AG08395 (cell line): Measurements from ENCODE around the gene CLSTN2.

Experiments
- DNase-seq: peaks from one replicate; pipeline ENCODE4 v3.0.0; 2012; ENCODE audit warnings: mixed read lengths, low spot score

The CLSTN2 gene

GRCh38 chr3:140292170-140292569 is 357.2 kb downstream of the CLSTN2 start:
- no peak for DNase-seq

- peak; percentile 9 for DNase-seq
These were observed 357.7 kb downstream of the CLSTN2 start for GRCh38 chr3:140292684-140293083.

- DNase-seq, result no peak
These were observed 359.1 kb downstream of the CLSTN2 start for GRCh38 chr3:140294058-140294457.

GRCh38 chr3:140296796-140297352 is 361.9 kb downstream of the CLSTN2 start:
- peak; percentile 19 for DNase-seq

GRCh38 chr3:140298043-140298442 is 363.1 kb downstream of the CLSTN2 start:
- DNase-seq, result no peak

- no peak for DNase-seq
These were observed 363.6 kb downstream of the CLSTN2 start for GRCh38 chr3:140298569-140299070.

GRCh38 chr3:140303875-140304274 is 368.9 kb downstream of the CLSTN2 start:
- DNase-seq, result no peak

- DNase-seq, result no peak
These were observed 373.6 kb downstream of the CLSTN2 start for GRCh38 chr3:140308535-140308934.

GRCh38 chr3:140311428-140311827 is 376.4 kb downstream of the CLSTN2 start:
- no peak for DNase-seq

GRCh38 chr3:140315955-140316354 is 381.0 kb downstream of the CLSTN2 start:
- no peak for DNase-seq

GRCh38 chr3:140316466-140316865 is 381.5 kb downstream of the CLSTN2 start:
- no peak for DNase-seq

GRCh38 chr3:140316868-140317400 is 381.9 kb downstream of the CLSTN2 start:
- DNase-seq, result no peak

GRCh38 chr3:140319739-140320138 is 384.8 kb downstream of the CLSTN2 start:
- DNase-seq, result no peak

GRCh38 chr3:140323561-140323960 is 388.6 kb downstream of the CLSTN2 start:
- no peak for DNase-seq

GRCh38 chr3:140332131-140332530 is 397.1 kb downstream of the CLSTN2 start:
- no peak for DNase-seq

- no peak for DNase-seq
These were observed 399.3 kb downstream of the CLSTN2 start for GRCh38 chr3:140334132-140334929.

GRCh38 chr3:140336465-140336864 is 401.5 kb downstream of the CLSTN2 start:
- DNase-seq, result no peak

- no peak for DNase-seq
These were observed 403.9 kb downstream of the CLSTN2 start for GRCh38 chr3:140338916-140339315.

- DNase-seq, result no peak
These were observed 406.2 kb downstream of the CLSTN2 start for GRCh38 chr3:140341203-140341602.

- no peak for DNase-seq
These were observed 406.9 kb downstream of the CLSTN2 start for GRCh38 chr3:140341817-140342403.

- no peak for DNase-seq
These were observed 407.7 kb downstream of the CLSTN2 start for GRCh38 chr3:140342668-140343067.

- DNase-seq, result no peak
These were observed 408.5 kb downstream of the CLSTN2 start for GRCh38 chr3:140343211-140344081.
